ENCODE data around the gene ITGB3.
A peak's percentile ranks its signal among the peaks of the same experiment; 100 is the strongest.
"Not testable (repeated sequence)": the region's sequence is repeated elsewhere in the genome, so short reads cannot be mapped to it uniquely, and the experiment has no call there.

ITGB3 gene

GRCh38 chr17:47253541-47254402, at the start of gene ITGB3:
ITGB3 (plus strand) TSS chr17:47253827; CDS start chr17:47253862, 35 bp downstream.
- peak; percentile 59 for DNase-seq

GRCh38 chr17:47203984-47204721, 49.5 kb upstream of the ITGB3 start:
- DNase-seq: peak; percentile 19

- DNase-seq: no peak
Observed at GRCh38 chr17:47204722-47205418, 48.8 kb upstream of the ITGB3 start.

- DNase-seq: peak; percentile 44
Observed at GRCh38 chr17:47205419-47205963, 48.1 kb upstream of the ITGB3 start.

GRCh38 chr17:47207143-47208067, 46.2 kb upstream of the ITGB3 start:
- DNase-seq: no peak

- DNase-seq: no peak
Observed at GRCh38 chr17:47208744-47209488, 44.7 kb upstream of the ITGB3 start, which contains the start of gene MYL4. MYL4 (plus strand) TSS chr17:47209348; CDS start chr17:47209423, 75 bp downstream.

GRCh38 chr17:47209499-47209898, 44.1 kb upstream of the ITGB3 start:
- DNase-seq: no peak

GRCh38 chr17:47210105-47210504, 43.5 kb upstream of the ITGB3 start:
- no peak for DNase-seq

- no peak for DNase-seq
Observed at GRCh38 chr17:47210779-47211178, 42.8 kb upstream of the ITGB3 start.

GRCh38 chr17:47212458-47212857, 41.2 kb upstream of the ITGB3 start:
- DNase-seq: no peak

GRCh38 chr17:47213540-47213939, 40.1 kb upstream of the ITGB3 start:
- no peak for DNase-seq

- no peak for DNase-seq
Observed at GRCh38 chr17:47214931-47215330, 38.7 kb upstream of the ITGB3 start.

- not testable (repeated sequence) for DNase-seq
Observed at GRCh38 chr17:47216821-47217220, 36.8 kb upstream of the ITGB3 start.

GRCh38 chr17:47217279-47217678, 36.3 kb upstream of the ITGB3 start:
- not testable (repeated sequence) for DNase-seq

GRCh38 chr17:47218896-47219430, 34.7 kb upstream of the ITGB3 start:
- DNase-seq: no peak

GRCh38 chr17:47219621-47220475, 33.8 kb upstream of the ITGB3 start:
- DNase-seq: no peak

GRCh38 chr17:47220531-47220999, 33.1 kb upstream of the ITGB3 start:
- DNase-seq: no peak

GRCh38 chr17:47221154-47221553, 32.5 kb upstream of the ITGB3 start:
- no peak for DNase-seq

GRCh38 chr17:47222047-47222446, 31.6 kb upstream of the ITGB3 start:
- DNase-seq: no peak

GRCh38 chr17:47223007-47223406, 30.6 kb upstream of the ITGB3 start:
- no peak for DNase-seq

Measured in stimulated activated CD4-positive, alpha-beta T cell treated with anti-CD3 and anti-CD28 coated beads, Interleukin-12 subunit alpha, Interleukin-12 subunit beta, amount 100 ng/mL, for 4 hours (primary cell).